PFSK-1 (cell line): ENCODE results near the gene TMPRSS7.

Experiments used
- FOXP2 ChIP-seq: optimal IDR thresholded peaks from 2 replicates; pipeline ENCODE3; 2011; ENCODE audit warnings: borderline replicate concordance, control low read depth, inconsistent platforms; ENCODE audit not compliant: insufficient read depth; ENCODE audit errors: extremely low read length, extremely low read depth
- POLR2AphosphoS5 ChIP-seq: IDR thresholded peaks from 2 replicates; pipeline ENCODE4 v1.6.1; 2012; ENCODE audit warnings: low read depth, mild to moderate bottlenecking, control low read depth, low read length, moderate library complexity
- SIN3A ChIP-seq: IDR thresholded peaks from 2 replicates; pipeline ENCODE4 v1.6.1; 2012; ENCODE audit warnings: mild to moderate bottlenecking, low read length, moderate library complexity, borderline replicate concordance; ENCODE audit not compliant: insufficient read depth
- TAF1 ChIP-seq: IDR thresholded peaks from 2 replicates; pipeline ENCODE4 v1.6.1; 2012; ENCODE audit warnings: low read length, control low read depth, borderline replicate concordance; ENCODE audit not compliant: insufficient read depth
- TF ChIP-seq, protein P1 (sequence below), 2 experiments: IDR thresholded peaks; 2 replicates each; pipeline versions ENCODE4 v1.6.1 to v1.8.0; 2011 to 2012; ENCODE audit warnings: low read depth in 2 of 2, low read length in 2 of 2, control low read depth in 1 of 2, inconsistent platforms in 1 of 2, mild to moderate bottlenecking in 1 of 2, moderate library complexity in 1 of 2; ENCODE audit not compliant: insufficient read depth in 1 of 2

- no peak for TF ChIP-seq POLR2AphosphoS5
- TF ChIP-seq, protein P1, sequence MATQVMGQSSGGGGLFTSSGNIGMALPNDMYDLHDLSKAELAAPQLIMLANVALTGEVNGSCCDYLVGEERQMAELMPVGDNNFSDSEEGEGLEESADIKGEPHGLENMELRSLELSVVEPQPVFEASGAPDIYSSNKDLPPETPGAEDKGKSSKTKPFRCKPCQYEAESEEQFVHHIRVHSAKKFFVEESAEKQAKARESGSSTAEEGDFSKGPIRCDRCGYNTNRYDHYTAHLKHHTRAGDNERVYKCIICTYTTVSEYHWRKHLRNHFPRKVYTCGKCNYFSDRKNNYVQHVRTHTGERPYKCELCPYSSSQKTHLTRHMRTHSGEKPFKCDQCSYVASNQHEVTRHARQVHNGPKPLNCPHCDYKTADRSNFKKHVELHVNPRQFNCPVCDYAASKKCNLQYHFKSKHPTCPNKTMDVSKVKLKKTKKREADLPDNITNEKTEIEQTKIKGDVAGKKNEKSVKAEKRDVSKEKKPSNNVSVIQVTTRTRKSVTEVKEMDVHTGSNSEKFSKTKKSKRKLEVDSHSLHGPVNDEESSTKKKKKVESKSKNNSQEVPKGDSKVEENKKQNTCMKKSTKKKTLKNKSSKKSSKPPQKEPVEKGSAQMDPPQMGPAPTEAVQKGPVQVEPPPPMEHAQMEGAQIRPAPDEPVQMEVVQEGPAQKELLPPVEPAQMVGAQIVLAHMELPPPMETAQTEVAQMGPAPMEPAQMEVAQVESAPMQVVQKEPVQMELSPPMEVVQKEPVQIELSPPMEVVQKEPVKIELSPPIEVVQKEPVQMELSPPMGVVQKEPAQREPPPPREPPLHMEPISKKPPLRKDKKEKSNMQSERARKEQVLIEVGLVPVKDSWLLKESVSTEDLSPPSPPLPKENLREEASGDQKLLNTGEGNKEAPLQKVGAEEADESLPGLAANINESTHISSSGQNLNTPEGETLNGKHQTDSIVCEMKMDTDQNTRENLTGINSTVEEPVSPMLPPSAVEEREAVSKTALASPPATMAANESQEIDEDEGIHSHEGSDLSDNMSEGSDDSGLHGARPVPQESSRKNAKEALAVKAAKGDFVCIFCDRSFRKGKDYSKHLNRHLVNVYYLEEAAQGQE (IDR thresholded peaks at IDR 0.05; ENCODE audit: insufficient read depth in 1 of 2, low read depth in 2 of 2, low read length in 2 of 2): no peak
- TF ChIP-seq FOXP2: no peak
- TF ChIP-seq SIN3A: no peak
- TF ChIP-seq TAF1: no peak
Measured at GRCh38 chr3:112128843-112129727, 94.5 kb downstream of the TMPRSS7 start.
